NB4 (cell line): ENCODE results near the gene AP1G1.
"Not testable (repeated sequence)": the region's sequence is repeated elsewhere in the genome, so short reads cannot be mapped to it uniquely, and the experiment has no call there.

ENCODE experiments used
- DNase-seq: peaks from one replicate; pipeline ENCODE4 v3.0.0; 2010; ENCODE audit warnings: low read depth
- H3K4me3 ChIP-seq: one replicate; pipeline ENCODE4 v1.5.1; 2011; ENCODE audit warnings: mild to moderate bottlenecking, low read depth, low read length, moderate library complexity
- MYC ChIP-seq: IDR thresholded peaks from 2 replicates; pipeline ENCODE4 v1.6.1; 2011; ENCODE audit warnings: low read depth, low read length
- POLR2A ChIP-seq: IDR thresholded peaks from 2 replicates; pipeline ENCODE4 v1.6.1; 2011; ENCODE audit warnings: mild to moderate bottlenecking; ENCODE audit not compliant: insufficient read length; ENCODE audit errors: extremely low read depth
- TF ChIP-seq, protein P1 (sequence below): IDR thresholded peaks from 2 replicates; pipeline ENCODE4 v1.6.1; 2011; ENCODE audit warnings: low read depth, low read length
- TF ChIP-seq, protein P2 (sequence below): IDR thresholded peaks from one replicate; pipeline ENCODE4 v1.5.1; 2012; ENCODE audit warnings: low read depth, low read length

The AP1G1 gene

DNA sequence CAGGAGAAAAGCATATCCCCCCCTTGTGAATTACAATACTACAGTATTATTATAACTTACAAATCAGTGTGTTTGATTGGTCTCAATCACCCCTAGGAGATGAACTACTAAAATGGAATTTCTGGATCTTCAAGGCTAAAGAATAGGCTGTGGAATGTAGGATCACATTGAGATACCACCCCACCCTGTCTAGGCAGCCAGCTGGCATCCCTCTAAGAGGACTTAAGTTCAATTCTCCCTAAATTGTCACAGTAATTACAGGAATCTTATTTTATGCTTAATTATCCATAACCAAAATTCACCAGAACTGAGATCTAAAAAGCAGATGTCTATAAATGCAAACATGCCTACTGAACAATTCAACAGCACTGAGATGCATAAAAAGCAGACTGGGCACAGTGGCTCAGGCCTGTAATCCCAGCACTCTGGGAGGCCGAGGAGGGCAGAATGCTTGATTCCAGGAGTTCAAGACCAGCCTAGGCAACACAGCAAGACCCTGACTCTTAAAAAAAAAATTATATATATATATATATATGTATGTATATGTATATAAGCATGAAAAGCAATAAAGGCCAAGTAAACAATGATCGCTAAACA lies 12.0 kb downstream of the AP1G1 start:
- no peak overlapping the region for H3K4me3 ChIP-seq
- TF ChIP-seq, protein P1, sequence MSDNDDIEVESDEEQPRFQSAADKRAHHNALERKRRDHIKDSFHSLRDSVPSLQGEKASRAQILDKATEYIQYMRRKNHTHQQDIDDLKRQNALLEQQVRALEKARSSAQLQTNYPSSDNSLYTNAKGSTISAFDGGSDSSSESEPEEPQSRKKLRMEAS, result no peak
- no peak for DNase-seq

DNA sequence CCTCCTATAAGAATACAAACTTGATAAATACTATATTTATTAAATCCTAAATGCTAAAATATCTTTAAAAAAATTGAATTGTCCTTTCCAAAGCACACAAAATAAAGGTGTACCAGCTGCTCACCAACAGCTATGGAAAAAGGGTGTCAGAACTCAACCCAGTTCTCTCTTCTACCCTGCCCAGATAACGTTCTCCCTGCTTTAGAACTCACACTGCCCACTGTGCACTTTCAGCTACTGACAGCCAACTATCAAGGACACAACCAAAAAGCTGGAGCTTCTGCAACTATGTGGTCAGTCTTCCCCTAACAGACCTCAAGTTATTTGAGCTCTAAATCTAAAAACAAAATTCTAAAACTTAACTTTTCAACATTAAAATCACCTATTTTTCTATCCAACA lies 13.7 kb downstream of the AP1G1 start:
- TF ChIP-seq POLR2A (no peak), MYC (no peak)
- TF ChIP-seq, protein P1, result no peak
- TF ChIP-seq, protein P2, sequence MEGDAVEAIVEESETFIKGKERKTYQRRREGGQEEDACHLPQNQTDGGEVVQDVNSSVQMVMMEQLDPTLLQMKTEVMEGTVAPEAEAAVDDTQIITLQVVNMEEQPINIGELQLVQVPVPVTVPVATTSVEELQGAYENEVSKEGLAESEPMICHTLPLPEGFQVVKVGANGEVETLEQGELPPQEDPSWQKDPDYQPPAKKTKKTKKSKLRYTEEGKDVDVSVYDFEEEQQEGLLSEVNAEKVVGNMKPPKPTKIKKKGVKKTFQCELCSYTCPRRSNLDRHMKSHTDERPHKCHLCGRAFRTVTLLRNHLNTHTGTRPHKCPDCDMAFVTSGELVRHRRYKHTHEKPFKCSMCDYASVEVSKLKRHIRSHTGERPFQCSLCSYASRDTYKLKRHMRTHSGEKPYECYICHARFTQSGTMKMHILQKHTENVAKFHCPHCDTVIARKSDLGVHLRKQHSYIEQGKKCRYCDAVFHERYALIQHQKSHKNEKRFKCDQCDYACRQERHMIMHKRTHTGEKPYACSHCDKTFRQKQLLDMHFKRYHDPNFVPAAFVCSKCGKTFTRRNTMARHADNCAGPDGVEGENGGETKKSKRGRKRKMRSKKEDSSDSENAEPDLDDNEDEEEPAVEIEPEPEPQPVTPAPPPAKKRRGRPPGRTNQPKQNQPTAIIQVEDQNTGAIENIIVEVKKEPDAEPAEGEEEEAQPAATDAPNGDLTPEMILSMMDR, result no peak
- DNase-seq, result no peak
- no peak overlapping the region for H3K4me3 ChIP-seq

DNA sequence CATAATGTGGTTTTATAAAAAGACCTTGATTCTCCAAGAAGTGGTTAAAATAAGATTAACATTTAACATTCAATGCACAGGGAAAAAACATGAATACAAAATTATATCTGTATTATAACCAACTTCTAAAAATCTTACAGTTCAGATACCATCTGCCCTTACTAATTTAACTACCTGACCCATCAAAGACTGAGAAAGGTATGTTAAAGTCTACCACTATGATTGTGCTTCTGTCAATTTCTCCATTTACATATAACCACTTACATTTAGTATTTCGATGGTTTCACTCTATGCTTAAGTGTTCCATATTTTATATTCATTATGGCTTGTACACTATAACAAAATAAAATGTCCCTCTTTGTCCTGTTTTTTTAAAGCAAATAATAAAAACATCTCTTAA lies 14.6 kb downstream of the AP1G1 start:
- no peak for DNase-seq
- TF ChIP-seq MYC (no peak), POLR2A (no peak)
- TF ChIP-seq, protein P2, result no peak
- TF ChIP-seq, protein P1, result no peak
- no peak overlapping the region for H3K4me3 ChIP-seq

DNA sequence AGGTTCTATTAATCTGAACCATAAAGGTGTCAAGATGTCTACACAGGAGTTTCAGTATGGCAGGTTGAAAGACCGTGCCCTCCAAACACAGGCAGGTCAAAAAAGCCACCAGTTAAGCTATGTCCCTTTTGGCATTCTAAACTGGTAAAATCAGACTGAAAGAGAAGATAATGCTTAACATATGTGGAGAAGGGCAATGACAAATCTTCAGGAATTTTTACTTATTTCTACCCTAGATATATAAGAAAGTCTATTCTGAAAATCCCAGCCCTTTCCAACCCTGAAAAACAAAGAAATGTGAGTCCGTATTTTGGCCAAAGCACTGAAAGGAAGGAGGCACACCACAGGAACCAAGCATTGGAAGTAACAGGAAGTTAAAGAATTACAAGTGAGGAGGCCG lies 16.5 kb downstream of the AP1G1 start:
- no peak for TF ChIP-seq MYC
- TF ChIP-seq, protein P1, result no peak
- TF ChIP-seq, protein P2, result no peak
- TF ChIP-seq POLR2A, result no peak
- no peak overlapping the region for H3K4me3 ChIP-seq
- DNase-seq, result no peak

DNA sequence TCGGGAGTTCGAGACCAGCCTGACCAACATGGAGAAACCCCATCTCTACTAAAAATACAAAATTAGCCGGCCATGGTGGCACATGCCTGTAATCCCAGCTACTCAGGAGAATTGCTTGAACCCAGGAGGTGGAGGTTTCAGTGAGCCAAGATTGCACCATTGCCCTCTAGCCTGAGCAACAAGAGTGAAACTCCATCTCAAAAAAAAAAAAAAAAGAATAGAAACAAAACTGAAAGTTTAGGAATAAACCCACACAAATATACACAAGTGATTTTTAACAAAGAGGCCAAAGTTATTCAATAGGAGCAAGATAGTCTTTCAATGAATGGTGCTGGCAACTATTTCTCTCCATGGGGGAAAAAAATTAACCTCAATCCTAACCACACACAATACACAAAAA lies 18.3 kb downstream of the AP1G1 start:
- not testable (repeated sequence) for DNase-seq, H3K4me3 ChIP-seq

DNA sequence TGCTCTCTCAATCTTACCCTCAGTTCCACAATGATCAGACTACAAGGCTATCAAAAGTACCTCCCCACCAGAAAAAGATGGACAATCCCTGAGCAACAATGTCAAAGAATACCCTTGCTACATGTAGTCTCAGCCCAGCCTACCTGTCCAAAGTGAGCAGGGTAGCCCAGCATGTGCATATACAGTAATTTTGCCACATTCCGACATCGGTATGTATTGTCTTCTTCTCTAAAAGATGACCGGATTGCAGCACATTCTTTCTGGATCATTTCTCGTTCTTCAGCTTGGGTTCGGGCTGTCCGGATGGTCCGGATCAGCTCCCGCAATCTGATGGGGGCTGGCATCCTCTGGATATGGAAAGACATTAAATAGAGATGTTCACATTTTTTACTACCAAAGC lies 19.5 kb downstream of the AP1G1 start:
- DNase-seq, result no peak
- H3K4me3 ChIP-seq, result no peak overlapping the region
- TF ChIP-seq, protein P2, result no peak
- no peak for TF ChIP-seq MYC
- no peak for TF ChIP-seq POLR2A
- TF ChIP-seq, protein P1, result no peak

DNA sequence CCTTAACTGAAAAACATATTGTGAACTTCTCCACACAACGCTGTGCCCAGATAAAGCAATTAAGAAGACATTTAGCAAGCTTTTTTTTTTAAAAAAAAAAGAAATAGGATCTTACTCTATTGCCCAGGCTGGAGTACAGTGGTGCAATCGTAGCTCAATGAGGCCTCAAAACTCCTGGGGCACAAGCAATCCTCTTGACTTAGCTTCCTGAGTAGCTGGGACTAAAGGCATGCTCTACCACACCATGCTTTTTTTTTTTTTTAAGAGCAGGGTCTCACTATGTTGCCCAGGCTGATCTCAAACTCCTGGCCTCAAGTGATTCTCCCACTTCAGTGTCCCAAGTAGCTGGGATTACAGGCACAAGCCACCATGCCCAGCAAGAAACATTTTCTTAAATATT lies 20.1 kb downstream of the AP1G1 start:
- TF ChIP-seq, protein P2, result no peak
- TF ChIP-seq POLR2A (no peak), MYC (no peak)
- TF ChIP-seq, protein P1, result no peak
- no peak overlapping the region for H3K4me3 ChIP-seq
- no peak for DNase-seq

DNA sequence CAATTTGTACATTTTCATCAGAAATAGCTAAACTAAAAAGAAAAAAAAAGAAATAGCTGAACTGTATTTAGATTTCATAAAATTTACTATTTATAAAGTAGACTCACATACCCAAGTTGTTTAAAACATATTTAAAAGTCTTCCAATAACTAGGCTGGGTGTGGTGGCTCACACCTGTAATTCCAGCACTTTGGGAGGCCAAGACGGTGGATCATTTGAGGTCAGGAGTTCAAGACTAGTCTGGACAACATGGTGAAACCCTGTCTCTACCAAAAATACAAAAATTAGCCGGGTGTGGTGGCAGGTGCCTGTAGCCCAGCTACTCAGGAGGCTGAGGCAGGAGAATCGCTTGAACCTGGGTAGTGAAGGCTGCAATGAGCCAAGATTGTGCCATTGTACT lies 23.5 kb downstream of the AP1G1 start:
- H3K4me3 ChIP-seq, DNase-seq: not testable (repeated sequence)
